Transverse colon (tissue), 4 donors: ENCODE data around the gene ERG.

Source experiments
- CTCF ChIP-seq, 5 experiments: fragments of 200-600 bp in 3 of 5; fragments of 450-650 bp in 2 of 5; sonication (generic) in 3 of 5; IDR thresholded peaks; 1 replicate in 2 of 5; 2 replicates in 3 of 5; pipeline ENCODE4 v1.5.1; 2016 to 2017; ENCODE audit warnings: antibody characterized with exemption in 5 of 5, inconsistent platforms in 3 of 5, mild to moderate bottlenecking in 2 of 5, moderate library complexity in 1 of 5
- POLR2AphosphoS5 ChIP-seq, 3 donors: sonication (generic); formaldehyde crosslinking; IDR thresholded peaks; one replicate each; pipeline ENCODE4 v1.6.1; 2016; ENCODE audit warnings: antibody characterized with exemption in 3 of 3

- TF ChIP-seq CTCF (IDR thresholded peaks at IDR 0.05), result no peak
- no peak for TF ChIP-seq POLR2AphosphoS5 (IDR thresholded peaks at IDR 0.05)
Measured at GRCh38 chr21:38422082-38422481, 76.2 kb downstream of the ERG start.
